ENCODE results near the gene RABGEF1. TPM values are rescaled to one million over a fixed set of nuclear protein-coding genes. Genes with fewer than 3 reads are reported as not detected.

RABGEF1 gene
- total and polyA plus RNA-seq, 12 donors: 7.2 to 23.4 (median 16.6) TPM

DNA sequence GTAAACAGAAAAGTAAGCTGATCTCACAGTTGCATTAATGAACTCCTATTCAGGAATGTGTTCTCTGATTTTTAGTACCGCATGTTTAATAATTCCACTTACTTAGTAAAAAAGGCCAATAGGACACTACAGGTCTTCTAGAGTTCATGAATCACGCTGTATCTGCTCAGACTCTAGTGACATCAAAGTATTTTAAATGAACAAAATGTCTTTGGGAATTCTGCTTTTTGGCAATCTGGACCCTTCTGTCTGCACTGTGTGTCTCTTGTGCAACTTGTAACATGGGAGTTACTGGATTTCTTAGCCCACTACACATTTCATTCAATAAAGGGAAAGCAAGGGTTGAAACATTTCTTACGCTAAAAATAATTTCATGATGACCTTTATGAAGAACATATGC, 50.2 kb downstream of the RABGEF1 start:
- Histone ChIP-seq H3K4me3 (no peak overlapping the region), H3K4me1 (peaks cover 0 to 14% (median 0%) of the 10 kb centered on the region in 9 donors), H3K27me3 (no peaks in the 10 kb centered on the region), H3K9me3 (no peaks in the 10 kb centered on the region), H3K36me3 (peaks cover 0 to 98% (median 16%) of the 10 kb centered on the region in 9 donors), H3K27ac (no peak overlapping the region)
- WGBS, 2 donors: 98 to 100% methylated on average over 3 of the region's 3 CpGs
- ATAC-seq (no peak), DNase-seq (no peak)
- TF ChIP-seq, protein P1, sequence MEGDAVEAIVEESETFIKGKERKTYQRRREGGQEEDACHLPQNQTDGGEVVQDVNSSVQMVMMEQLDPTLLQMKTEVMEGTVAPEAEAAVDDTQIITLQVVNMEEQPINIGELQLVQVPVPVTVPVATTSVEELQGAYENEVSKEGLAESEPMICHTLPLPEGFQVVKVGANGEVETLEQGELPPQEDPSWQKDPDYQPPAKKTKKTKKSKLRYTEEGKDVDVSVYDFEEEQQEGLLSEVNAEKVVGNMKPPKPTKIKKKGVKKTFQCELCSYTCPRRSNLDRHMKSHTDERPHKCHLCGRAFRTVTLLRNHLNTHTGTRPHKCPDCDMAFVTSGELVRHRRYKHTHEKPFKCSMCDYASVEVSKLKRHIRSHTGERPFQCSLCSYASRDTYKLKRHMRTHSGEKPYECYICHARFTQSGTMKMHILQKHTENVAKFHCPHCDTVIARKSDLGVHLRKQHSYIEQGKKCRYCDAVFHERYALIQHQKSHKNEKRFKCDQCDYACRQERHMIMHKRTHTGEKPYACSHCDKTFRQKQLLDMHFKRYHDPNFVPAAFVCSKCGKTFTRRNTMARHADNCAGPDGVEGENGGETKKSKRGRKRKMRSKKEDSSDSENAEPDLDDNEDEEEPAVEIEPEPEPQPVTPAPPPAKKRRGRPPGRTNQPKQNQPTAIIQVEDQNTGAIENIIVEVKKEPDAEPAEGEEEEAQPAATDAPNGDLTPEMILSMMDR (IDR thresholded peaks at IDR 0.05): no peak
- intact Hi-C loops (cut with DNase I): no loop called here

DNA sequence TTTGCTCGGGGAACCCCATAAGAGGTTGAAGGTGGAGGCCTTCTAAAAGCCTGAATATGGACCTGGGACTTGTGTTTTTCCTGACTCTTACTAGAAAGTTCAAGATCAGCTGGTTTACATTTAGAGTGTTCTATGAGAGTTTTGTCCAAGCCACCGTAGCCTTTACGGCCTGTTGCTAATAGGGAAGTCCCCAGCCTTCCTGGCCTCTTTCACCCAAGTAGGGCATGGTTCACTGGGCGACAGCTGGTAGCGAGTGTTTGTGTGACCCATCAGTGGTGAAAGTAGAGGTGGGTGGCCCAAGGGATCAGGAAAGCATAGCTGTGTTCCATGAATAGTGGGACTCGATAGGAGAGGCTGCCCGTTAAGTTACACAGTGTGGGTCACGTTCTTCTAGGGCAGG, 60.1 kb downstream of the RABGEF1 start:
- Histone ChIP-seq H3K4me1 (no peaks in the 10 kb centered on the region), H3K4me3 (no peak overlapping the region), H3K9me3 (no peaks in the 10 kb centered on the region), H3K27ac (no peak overlapping the region), H3K36me3 (peaks cover 0 to 100% (median 66%) of the 10 kb centered on the region in 9 donors), H3K27me3 (no peaks in the 10 kb centered on the region)
- TF ChIP-seq, protein P1 (IDR thresholded peaks at IDR 0.05): no peak
- ATAC-seq (no peak), DNase-seq (no peak)
- intact Hi-C loops (cut with DNase I): no loop called here
- 95 to 98% methylated on average over 8 of the region's 8 CpGs for WGBS, 2 donors

DNA sequence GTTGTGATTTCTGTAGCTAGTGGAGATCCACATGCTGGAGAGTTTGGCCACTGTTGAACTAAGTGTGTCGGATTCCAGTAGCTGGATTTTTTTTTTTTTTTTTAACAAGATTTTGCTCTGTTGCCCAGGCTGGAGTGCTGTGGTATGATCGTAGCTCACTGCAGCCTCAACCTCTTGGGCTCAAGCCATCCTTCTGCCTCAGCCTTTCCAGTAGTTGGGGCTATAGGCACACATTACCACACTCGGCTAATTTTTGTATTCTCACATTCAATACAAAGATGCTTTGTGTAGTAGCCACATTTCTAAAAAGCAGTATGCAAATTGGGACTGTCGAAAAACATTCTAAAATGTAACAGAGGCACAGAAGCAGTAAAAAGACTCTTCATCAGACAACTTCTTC, 63.5 kb downstream of the RABGEF1 start:
- WGBS, 2 donors: 67 to 76% methylated on average over 4 of the region's 4 CpGs
- no peak for ATAC-seq

DNA sequence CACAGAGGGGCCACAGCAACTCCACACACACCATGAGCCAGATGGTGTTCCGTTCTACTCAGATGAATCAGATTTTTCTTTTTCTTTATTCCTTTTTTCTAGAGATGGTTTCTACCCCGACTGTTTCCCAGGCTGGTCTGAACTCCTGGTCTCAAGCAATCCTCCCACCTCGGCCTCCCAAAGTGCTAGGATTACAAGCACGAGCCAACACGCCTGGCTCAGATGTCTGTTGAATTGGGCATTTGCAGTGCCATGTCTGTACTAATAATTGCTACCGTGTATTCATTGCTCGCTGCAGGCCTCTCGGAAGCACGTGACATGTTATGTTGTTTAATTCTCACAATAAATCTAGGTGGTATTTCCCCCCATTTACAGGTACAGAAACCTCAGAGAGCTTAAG, 67.2 kb downstream of the RABGEF1 start:
- TF ChIP-seq, protein P1 (IDR thresholded peaks at IDR 0.05): no peak
- H3K9me3 ChIP-seq: no peaks in the 10 kb centered on the region
- no peak overlapping the region for H3K27ac ChIP-seq
- H3K27me3 ChIP-seq: no peaks in the 10 kb centered on the region
- 96 to 97% methylated on average over 9 of the region's 9 CpGs for WGBS, 2 donors
- no peaks in the 10 kb centered on the region for H3K4me1 ChIP-seq
- peaks cover 0 to 99% (median 58%) of the 10 kb centered on the region in 9 donors for H3K36me3 ChIP-seq
- DNase-seq (no peak), ATAC-seq (no peak)
- intact Hi-C loops (cut with DNase I): no loop called here
- H3K4me3 ChIP-seq: no peak overlapping the region

More for the DNA sequence above, 63.5 kb downstream of the RABGEF1 start:
- TF ChIP-seq, protein P1 (IDR thresholded peaks at IDR 0.05): no peak
- Histone ChIP-seq H3K4me3 (no peak overlapping the region), H3K36me3 (peaks cover 0 to 100% (median 56%) of the 10 kb centered on the region in 9 donors), H3K27me3 (no peaks in the 10 kb centered on the region), H3K9me3 (no peaks in the 10 kb centered on the region), H3K4me1 (no peaks in the 10 kb centered on the region), H3K27ac (no peak overlapping the region)
- intact Hi-C loops (cut with DNase I): no loop called here
- DNase-seq: no peak
